Nephron (organoid): ENCODE data around the gene DESI1.

ENCODE experiments used
- H3K27ac Mint-ChIP-seq, 3 experiments: 2 replicates each; pipeline ENCODE4 v1.8.0; 2020; ENCODE audit warnings: mixed read lengths in 3 of 3, mild to moderate bottlenecking in 2 of 3, moderate library complexity in 1 of 3
- H3K27me3 Mint-ChIP-seq: 2 replicates; pipeline ENCODE4 v1.8.0; 2021; ENCODE audit warnings: low read depth, mild to moderate bottlenecking, moderate library complexity, mixed read lengths
- H3K36me3 Mint-ChIP-seq: 2 replicates; pipeline ENCODE4 v1.8.0; 2020; ENCODE audit warnings: low read depth, mixed read lengths
- H3K4me1 Mint-ChIP-seq: 2 replicates; pipeline ENCODE4 v1.8.0; 2020; ENCODE audit warnings: mixed read lengths
- H3K4me3 Mint-ChIP-seq, 3 experiments: 2 replicates each; pipeline ENCODE4 v1.8.0; 2020; ENCODE audit warnings: mild to moderate bottlenecking in 3 of 3, mixed read lengths in 3 of 3, moderate library complexity in 2 of 3
- H3K9me3 Mint-ChIP-seq: 2 replicates; pipeline ENCODE4 v1.8.0; 2020; ENCODE audit warnings: mixed read lengths
- CTCF ChIP-seq, 3 experiments: fragments of 200-600 bp; sonication (generic); IDR thresholded peaks; one replicate each; pipeline ENCODE4 v1.5.0; 2021; ENCODE audit warnings: antibody characterized with exemption in 3 of 3; ENCODE audit not compliant: unreplicated experiment in 3 of 3

Gene DESI1

GRCh38 chr22:41557401-41558240 lies 63.2 kb downstream of the DESI1 start:
- TF ChIP-seq CTCF (IDR thresholded peaks at IDR 0.05; ENCODE audit: unreplicated experiment in 3 of 3), result no peak
- Mint-ChIP-seq H3K27ac (peak overlapping the region; percentile 83 to 97 (median 95)), H3K9me3 (no peaks in the 10 kb centered on the region), H3K27me3 (no peaks in the 10 kb centered on the region), H3K4me3 (peak overlapping the region; percentile 18 to 59 (median 32)), H3K36me3 (no peaks in the 10 kb centered on the region), H3K4me1 (peaks cover 73% of the 10 kb centered on the region)

GRCh38 chr22:41556561-41556960 lies 64.3 kb downstream of the DESI1 start:
- Mint-ChIP-seq H3K4me1 (peaks cover 70% of the 10 kb centered on the region), H3K9me3 (no peaks in the 10 kb centered on the region), H3K27me3 (no peaks in the 10 kb centered on the region), H3K4me3 (peak overlapping the region in 2 of 3 experiments; percentile 5 to 62), H3K36me3 (no peaks in the 10 kb centered on the region), H3K27ac (peak overlapping the region; percentile 83 to 97 (median 95))
- no peak for TF ChIP-seq CTCF (IDR thresholded peaks at IDR 0.05; ENCODE audit: unreplicated experiment in 3 of 3)

GRCh38 chr22:41555325-41555982 lies 65.4 kb downstream of the DESI1 start:
- Mint-ChIP-seq H3K9me3 (no peaks in the 10 kb centered on the region), H3K27ac (peak overlapping the region; percentile 83 to 96 (median 95))

GRCh38 chr22:41551877-41552582 lies 68.8 kb downstream of the DESI1 start:
- Mint-ChIP-seq H3K27me3 (no peaks in the 10 kb centered on the region), H3K9me3 (no peaks in the 10 kb centered on the region), H3K27ac (peak overlapping the region; percentile 82 to 90 (median 89)), H3K4me3 (peak overlapping the region in 2 of 3 experiments; percentile 26 to 32), H3K4me1 (peaks cover 57% of the 10 kb centered on the region), H3K36me3 (no peaks in the 10 kb centered on the region)
- no peak for TF ChIP-seq CTCF (IDR thresholded peaks at IDR 0.05; ENCODE audit: unreplicated experiment in 3 of 3)

More at GRCh38 chr22:41555325-41555982, 65.4 kb downstream of the DESI1 start:
- Mint-ChIP-seq H3K4me1 (peaks cover 64% of the 10 kb centered on the region), H3K4me3 (peak overlapping the region; percentile 13 to 51 (median 15)), H3K27me3 (no peaks in the 10 kb centered on the region), H3K36me3 (no peaks in the 10 kb centered on the region)
- TF ChIP-seq CTCF (IDR thresholded peaks at IDR 0.05; ENCODE audit: unreplicated experiment in 3 of 3), result no peak

GRCh38 chr22:41550952-41551491 lies 69.8 kb downstream of the DESI1 start:
- H3K9me3 Mint-ChIP-seq, result no peaks in the 10 kb centered on the region
- H3K27me3 Mint-ChIP-seq, result no peaks in the 10 kb centered on the region
- no peaks in the 10 kb centered on the region for H3K36me3 Mint-ChIP-seq
- H3K4me1 Mint-ChIP-seq, result peaks cover 48% of the 10 kb centered on the region
- TF ChIP-seq CTCF (IDR thresholded peaks at IDR 0.05; ENCODE audit: unreplicated experiment in 3 of 3), result no peak
- peak overlapping the region; percentile 78 to 90 (median 81) for H3K27ac Mint-ChIP-seq
- H3K4me3 Mint-ChIP-seq, result no peak overlapping the region
